Activated CD8-positive, alpha-beta memory T cell treated with anti-CD3 and anti-CD28 coated beads for 36 hours (primary cell): ENCODE measurements around the gene STX1B. TPM values are rescaled to one million over a fixed set of nuclear protein-coding genes. Genes with fewer than 3 reads are reported as not detected.

Source experiments
- CTCF ChIA-PET: fragments of 350-600 bp; sonication (Branson Sonifier 250); formaldehyde crosslinking; loops from one replicate; lab custom pipeline; 2021; ENCODE audit warnings: antibody characterized with exemption; lab: Charles Lee
- POLR2A ChIA-PET: fragments of 350-600 bp; sonication (Branson Sonifier 250); formaldehyde crosslinking; loops from one replicate; lab custom pipeline; 2021; ENCODE audit warnings: antibody characterized with exemption; lab: Charles Lee
- total RNA-seq, 2 experiments: library from RNA; stranded (reverse); gene quantifications; one replicate each; pipeline ENCODE4 v1.2.3, GENCODE V29; 2021

The STX1B gene
- total RNA-seq, 2 experiments from 2014 or later, result 0.15 to 0.34 TPM

DNA sequence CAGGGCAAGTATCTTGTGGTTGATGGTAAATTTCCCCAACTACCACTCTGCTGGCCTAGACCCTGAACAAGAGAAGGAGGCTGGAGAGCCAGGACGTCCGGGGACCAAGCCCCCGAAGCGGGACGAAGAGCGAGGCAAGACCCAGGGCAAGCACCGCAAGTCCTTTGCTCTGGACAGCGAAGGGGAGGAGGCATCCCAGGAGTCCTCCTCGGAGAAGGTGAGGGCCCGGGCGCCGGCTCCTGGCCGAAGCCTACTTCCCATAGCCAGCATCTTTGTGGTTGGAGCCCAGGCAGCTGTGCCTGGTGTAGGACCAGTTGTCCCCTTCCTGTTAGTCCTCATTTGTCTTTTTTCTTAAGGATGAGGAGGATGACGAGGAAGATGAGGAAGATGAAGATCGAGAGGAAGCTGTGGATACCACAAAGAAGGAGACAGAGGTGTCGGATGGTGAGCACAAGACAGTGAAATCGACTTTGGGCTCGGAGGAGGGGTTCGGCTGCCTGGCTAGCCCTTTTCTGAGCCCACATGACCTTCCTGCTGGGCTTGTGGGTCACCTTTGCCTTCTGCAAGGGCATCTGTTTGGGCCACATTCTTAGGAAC lies 41.1 kb downstream of the STX1B start:
- ChIA-PET POLR2A (no interaction called here), CTCF (interaction anchor here (0.5 to 1.6 kb wide), 2 partner anchors 15 to 68 kb away, joined by 3 to 4 read pairs; no protein-coding TSS in a partner anchor)

DNA sequence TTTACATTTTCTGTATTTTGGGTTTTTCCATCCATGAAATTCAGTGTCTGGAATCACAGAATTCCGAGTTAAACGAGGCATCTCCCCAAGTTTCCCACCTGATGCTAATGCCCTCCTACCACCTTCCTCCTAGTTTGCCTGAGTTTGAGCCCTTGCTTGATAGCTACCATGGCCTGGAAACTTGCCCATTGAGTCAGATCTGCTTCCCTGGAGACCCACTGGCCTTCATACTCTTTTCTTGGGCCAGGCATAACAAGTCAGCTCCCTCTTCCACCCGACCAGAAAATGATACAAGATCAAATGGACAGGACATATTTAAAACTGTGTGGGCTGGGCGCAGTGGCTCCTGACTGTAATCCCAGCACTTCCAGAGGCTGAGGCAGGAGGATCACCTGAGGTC lies 42.6 kb downstream of the STX1B start:
- POLR2A ChIA-PET, result no interaction called here
- CTCF ChIA-PET, result interaction anchor here (2.9 kb wide), 1 partner anchor 14 kb away, joined by 7 read pairs; no protein-coding TSS in a partner anchor

DNA sequence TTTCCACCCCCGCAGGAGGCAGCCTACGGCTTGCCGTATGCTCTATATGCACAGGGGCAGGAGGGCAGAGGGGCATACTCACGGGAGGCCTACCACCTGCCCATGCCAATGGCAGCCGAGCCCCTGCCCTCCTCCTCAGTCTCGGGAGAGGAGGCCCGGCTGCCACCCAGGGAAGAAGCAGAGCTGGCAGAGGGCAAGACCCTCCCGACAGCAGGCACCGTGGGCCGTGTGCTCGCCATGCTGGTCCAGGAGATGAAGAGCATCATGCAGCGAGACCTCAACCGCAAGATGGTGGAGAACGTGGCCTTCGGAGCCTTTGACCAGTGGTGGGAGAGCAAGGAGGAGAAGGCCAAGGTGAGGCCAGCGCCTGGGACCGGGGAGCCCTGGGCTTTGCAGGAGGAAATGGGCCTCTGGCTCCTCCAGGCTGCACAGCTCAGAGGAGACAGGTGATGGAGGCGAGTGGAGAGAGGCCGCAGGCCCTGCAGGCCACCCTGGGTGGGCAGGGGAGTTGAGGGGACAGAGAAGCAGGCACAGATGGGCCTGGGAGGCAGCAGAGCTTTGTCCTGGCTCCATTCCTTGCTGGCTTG lies 44.3 kb downstream of the STX1B start:
- ChIA-PET CTCF (interaction anchor here (2.9 kb wide), 1 partner anchor 12 kb away, joined by 7 read pairs; no protein-coding TSS in a partner anchor), POLR2A (no interaction called here)

DNA sequence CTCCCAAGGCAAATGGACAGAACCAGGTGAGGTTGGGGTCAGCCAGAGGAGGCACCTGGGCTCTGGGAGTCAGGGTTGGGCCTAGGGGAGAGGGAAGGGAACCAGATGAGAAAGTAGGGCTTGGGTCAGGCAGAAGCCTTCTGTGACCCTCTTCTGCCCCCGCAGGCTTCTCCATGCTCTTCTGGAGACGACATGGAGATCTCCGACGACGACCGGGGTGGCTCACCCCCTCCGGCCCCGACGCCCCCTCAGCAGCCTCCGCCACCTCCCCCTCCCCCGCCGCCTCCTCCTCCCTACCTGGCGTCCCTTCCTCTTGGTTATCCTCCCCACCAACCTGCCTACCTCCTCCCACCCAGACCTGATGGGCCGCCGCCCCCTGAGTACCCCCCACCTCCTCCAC lies 45.0 kb downstream of the STX1B start:
- CTCF ChIA-PET, result interaction anchor here (2.9 kb wide), 1 partner anchor 12 kb away, joined by 7 read pairs; no protein-coding TSS in a partner anchor
- POLR2A ChIA-PET, result no interaction called here

DNA sequence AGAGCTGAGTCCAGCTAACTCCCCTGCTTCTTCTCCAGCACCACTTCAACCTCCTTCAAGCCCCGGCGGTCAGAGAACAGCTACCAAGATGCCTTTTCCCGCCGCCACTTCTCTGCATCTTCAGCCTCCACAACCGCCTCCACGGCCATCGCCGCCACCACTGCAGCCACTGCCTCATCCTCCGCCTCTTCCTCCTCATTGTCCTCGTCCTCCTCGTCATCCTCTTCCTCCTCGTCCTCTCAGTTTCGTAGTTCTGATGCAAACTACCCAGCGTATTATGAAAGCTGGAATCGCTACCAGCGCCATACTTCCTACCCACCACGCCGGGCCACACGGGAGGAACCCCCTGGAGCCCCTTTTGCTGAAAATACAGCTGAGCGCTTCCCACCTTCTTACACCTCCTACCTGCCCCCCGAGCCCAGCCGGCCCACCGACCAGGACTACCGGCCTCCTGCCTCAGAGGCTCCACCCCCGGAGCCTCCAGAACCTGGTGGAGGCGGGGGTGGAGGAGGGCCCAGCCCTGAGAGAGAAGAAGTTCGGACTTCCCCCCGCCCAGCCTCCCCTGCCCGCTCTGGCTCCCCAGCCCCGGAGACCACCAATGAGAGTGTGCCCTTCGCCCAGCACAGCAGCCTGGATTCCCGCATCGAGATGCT lies 45.7 kb downstream of the STX1B start:
- CTCF ChIA-PET, result interaction anchor here (0.6 kb wide), 1 partner anchor 82 kb away, joined by 3 read pairs; no protein-coding TSS in a partner anchor
- POLR2A ChIA-PET, result interaction anchor here (0.6 kb wide), 1 partner anchor 34 kb away, joined by 3 read pairs; no protein-coding TSS in a partner anchor

DNA sequence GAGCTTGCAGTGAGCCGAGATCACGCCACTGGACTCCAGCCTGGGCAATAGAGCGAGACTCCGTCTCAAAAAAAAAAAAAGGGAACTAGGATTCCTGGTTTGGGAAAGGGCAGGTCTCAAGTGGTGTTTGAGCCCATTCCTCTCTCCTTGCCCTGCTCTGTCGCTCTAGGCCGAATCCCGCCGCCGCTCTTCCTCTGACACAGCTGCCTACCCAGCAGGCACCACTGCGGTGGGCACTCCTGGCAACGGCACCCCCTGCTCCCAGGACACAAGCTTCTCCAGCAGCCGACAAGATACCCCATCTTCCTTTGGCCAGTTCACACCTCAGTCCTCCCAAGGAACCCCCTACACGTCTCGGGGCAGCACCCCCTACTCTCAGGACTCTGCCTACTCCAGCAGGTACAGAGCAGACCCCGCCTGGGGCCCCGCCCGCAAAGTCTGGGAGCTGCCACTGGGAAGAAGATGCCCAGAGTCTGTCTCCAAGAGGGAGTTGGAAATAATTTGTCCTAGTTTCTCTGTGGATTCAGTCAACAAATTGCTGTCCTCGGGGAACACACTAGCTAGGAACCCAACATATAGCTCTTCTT lies 46.4 kb downstream of the STX1B start:
- POLR2A ChIA-PET, result no interaction called here
- CTCF ChIA-PET, result no interaction called here

DNA sequence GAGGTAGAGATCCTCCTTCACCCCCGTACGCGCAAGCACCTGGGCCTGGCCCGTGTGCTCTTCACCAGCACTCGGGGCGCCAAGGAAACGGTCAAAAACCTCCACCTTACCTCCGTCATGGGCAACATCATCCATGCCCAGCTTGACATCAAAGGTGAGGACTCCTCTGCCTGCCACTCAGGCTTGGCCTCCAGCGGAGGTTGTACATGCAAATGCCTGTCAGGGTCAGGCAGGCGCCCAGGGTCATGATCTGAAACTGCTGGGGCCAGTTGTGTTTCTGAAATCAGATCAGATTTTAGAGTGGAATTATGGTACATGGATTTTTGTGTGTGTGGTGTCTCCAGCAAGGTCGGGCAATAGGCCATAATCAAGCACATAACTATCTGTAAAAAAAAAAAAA lies 49.1 kb downstream of the STX1B start:
- ChIA-PET CTCF (interaction anchor here (1.1 kb wide), 1 partner anchor 610 kb away, joined by 3 read pairs; no protein-coding TSS in a partner anchor), POLR2A (no interaction called here)

DNA sequence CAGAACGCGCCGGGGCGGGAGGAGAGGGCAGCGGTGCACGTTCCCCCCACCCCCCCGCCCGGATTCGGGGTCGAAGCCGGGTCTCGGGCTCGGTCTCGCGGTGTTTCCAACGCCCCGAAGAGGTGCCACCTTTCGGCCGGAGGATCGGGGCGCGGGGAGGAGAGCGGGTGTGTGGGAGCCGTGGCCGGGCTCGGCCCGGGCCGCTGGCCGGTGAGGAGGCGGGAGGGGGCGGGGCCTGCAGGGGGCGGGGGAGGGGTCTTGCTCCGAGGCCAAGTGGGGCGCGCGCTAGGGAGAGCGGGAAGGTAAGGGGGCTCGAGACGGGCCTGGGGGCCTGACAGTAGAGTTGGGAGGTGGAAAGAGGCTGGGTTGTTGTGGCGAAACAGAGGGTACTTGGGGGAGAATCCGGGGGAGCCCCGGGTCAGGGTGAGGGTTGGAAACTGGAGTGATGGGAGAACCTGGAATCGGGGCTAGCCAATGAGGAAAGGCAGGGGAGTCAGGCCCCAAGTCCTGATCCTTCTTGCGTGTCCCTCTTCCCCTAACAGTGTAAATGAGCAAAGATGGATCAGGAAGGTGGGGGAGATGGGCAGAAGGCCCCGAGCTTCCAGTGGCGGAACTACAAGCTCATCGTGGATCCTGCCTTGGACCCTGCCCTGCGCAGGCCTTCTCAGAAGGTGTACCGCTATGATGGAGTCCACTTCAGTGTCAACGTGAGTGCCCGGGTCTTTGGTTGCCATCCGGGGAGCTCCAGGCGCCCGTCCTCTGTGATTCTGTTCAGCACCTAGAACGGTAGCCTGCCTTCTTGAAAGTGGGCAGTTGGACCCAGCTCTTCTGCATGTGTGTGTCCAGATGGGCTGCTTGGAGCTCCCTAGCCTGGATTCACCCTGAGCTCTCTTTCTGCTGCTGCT lies 52.0 kb downstream of the STX1B start:
- CTCF ChIA-PET, result interaction anchor here (0.8 to 0.9 kb wide), 2 partner anchors 27 to 264 kb away, joined by 3 to 5 read pairs; partner anchors contain the start of gene HSD3B7
- POLR2A ChIA-PET, result interaction anchor here (0.5 to 1.1 kb wide), 5 partner anchors 115 to 308 kb away, joined by 3 to 10 read pairs (median 3); partner anchors contain the start of genes ZNF646 and ZNF668

DNA sequence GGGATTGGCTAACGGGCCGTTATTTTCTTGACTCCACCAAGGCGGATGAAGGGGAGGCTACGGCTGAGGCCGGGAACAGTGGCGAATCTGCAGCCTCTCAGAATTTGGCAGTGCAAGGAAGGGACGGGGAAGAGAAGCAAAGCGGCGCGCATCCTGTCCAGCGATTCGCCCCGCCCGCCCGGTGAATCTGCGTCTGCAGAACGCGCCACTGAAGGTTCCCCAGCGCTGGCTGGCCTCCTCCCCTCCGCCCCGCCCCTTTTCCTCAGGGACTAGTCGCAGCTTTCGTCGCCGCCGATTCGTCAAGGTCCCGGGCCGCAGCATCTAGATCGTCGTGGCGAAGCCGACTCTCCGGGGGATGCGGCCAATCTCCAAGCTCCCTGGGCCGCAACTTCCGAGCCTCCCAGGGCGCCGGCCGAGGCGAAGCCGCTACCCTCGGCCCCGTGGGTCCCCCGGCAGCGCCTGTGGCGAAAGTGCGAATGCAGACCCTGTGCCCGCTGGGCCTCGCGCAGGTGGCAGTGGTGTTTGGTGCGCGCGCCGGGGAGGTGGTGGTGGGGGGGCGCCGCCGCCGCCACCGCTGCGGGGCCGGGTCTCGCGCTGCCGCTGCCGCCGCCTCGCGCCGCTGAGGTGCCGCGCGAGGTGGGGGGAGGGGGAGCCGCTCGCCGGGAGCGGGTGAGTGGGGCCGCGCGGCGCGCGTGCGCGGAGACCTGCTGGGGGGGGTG lies 52.8 kb downstream of the STX1B start, which contains the start of gene SETD1A:
Gene SETD1A (plus strand): TSS at position 299 of the 719 bp plus-strand sequence. CDS start 978 bp downstream, outside the sequence.
- ChIA-PET CTCF (interaction anchor here (0.5 kb wide), 1 partner anchor 15 kb away, joined by 6 read pairs; no protein-coding TSS in a partner anchor), POLR2A (interaction anchor here (1.0 kb wide), 1 partner anchor 116 kb away, joined by 3 read pairs; the partner anchor contains the start of genes ZNF646 and ZNF668)

DNA sequence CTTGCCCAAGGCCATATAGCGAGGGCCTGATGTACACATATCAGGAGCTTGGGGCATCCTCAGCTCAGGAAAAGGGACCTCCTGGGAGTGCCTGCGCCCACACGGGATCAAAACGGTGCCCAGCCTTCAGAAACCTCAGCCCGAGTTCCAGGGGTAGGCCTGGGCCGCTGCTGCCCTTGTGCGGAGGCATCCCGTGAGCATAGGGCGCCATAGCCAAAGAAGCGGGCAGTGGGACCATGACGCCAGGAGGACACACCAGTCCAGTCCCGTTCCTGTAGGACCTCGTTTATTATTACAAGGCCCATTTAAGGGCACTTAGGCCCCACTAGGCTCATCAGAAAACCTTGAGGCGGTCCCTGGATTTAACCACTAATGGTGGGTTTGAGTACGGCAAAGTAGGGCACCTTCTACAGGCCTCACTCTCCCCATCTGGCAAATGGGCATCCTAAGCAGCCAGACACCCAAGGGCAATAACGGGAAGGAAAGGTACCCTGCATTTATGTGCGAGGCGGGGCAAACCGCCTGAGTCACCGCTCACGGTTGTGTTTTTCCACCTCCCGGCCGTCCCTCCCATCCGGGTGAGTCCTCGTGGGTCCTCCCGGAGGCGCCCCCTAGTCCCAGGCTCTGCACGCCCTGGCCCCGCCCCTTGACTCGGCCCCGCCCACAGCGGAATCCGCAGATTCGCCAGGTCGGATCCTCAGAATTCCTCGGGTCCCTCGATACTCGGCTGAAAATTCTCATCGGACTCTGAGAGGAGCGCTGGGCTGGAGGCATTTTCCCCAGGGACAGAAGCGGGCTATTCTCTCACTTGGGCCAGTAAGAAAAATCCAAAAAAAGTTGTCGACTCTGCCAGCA lies 53.6 kb downstream of the STX1B start:
- CTCF ChIA-PET, result interaction anchor here (0.5 to 0.9 kb wide), 2 partner anchors 14 to 15 kb away, joined by 3 to 6 read pairs; no protein-coding TSS in a partner anchor
- POLR2A ChIA-PET, result interaction anchor here (1.0 kb wide), 1 partner anchor 117 kb away, joined by 3 read pairs; the partner anchor contains the start of genes ZNF646 and ZNF668

DNA sequence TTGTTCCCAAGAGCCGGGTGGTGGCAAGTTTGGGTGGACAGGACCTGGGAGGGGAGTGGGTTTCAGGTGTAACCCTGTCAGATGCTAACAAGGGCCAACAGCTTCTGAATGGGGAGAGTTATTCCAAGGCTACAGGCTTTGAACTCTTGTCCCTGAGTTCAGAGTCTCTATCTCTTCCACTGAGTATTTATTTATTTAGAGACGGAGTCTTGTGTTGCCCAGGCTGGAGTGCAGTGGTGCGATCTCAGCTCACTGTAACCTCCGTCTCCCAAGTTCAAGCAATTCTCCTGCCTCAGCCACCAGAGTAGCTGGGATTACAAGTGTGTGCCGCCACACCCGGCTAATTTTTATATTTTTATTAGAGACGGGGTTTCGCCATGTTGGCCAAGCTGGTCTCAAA lies 55.4 kb downstream of the STX1B start:
- POLR2A ChIA-PET, result interaction anchor here (0.7 kb wide), 1 partner anchor 13 kb away, joined by 3 read pairs; no protein-coding TSS in a partner anchor
- CTCF ChIA-PET, result interaction anchor here (0.9 to 6.4 kb wide), 7 partner anchors 8 to 187 kb away, joined by 3 to 69 read pairs (median 4); partner anchors contain the start of genes HSD3B7 and VKORC1

DNA sequence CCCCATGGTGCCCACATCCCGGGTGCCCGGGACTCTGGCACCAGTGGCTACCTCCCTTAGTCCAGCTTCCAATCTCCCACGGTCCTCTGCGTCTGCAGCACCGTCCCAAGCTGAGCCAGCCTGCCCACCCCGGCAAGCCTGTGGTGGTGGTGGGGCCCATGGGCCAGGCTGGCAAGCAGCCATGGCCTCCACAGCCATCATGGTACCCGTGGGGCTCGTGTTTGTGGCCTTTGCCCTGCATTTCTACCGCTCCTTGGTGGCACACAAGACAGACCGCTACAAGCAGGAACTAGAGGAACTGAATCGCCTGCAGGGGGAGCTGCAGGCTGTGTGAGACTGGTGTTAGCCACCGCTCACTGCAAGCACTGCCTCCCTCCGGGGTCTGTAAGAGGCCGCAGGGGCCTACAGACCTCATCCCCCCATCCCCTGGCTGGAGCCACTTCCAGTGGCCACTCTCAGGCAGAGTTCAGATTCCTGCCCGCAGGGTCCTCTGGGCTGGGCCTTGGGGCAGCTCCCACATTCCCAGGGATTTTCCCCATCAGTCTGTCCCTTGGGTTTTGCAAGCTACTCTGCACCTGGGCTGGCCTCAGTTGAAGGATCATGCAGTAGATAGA lies 56.8 kb downstream of the STX1B start:
- POLR2A ChIA-PET, result interaction anchor here (1.0 kb wide), 1 partner anchor 227 kb away, joined by 3 read pairs; no protein-coding TSS in a partner anchor
- CTCF ChIA-PET, result interaction anchor here (0.5 to 6.4 kb wide), 15 partner anchors 11 to 466 kb away, joined by 3 to 69 read pairs (median 4); partner anchors contain the start of genes HSD3B7, VKORC1, ZNF646 and ZNF668

DNA sequence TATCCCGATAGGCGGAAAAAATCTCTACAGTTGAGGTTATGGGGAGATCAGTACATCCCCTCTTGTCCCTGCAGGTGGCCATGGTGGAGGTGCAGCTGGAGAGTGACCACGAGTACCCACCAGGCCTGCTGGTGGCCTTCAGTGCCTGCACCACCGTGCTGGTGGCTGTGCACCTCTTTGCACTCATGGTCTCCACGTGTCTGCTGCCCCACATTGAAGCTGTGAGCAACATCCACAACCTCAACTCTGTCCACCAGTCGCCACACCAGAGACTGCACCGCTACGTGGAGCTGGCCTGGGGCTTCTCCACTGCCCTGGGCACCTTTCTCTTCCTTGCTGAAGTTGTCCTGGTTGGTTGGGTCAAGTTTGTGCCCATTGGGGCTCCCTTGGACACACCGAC lies 57.3 kb downstream of the STX1B start:
- CTCF ChIA-PET, result interaction anchor here (0.5 to 6.4 kb wide), 10 partner anchors 10 to 467 kb away, joined by 3 to 69 read pairs (median 4); partner anchors contain the start of genes HSD3B7 and VKORC1

DNA sequence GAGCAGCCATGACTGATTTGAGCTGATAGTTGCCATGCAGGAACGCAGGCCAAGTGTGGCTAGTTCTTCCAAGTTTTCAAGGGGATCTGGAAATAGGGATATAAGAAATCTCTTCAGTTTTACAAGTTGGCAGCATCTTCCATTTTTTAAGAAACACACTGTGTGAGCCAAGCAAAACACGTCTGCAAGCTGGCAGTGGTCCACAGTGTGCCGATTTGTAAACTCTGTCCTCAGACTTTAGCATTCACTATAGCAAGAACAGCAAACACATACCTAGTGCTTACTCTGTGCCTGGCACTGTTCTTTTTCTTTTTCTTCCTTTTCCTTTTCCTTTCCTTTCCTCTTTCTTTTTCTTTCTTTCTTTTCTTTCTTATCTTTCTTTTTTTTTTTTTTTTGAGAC lies 58.7 kb downstream of the STX1B start:
- ChIA-PET POLR2A (no interaction called here), CTCF (interaction anchor here (6.4 kb wide), 1 partner anchor 9 kb away, joined by 69 read pairs; no protein-coding TSS in a partner anchor)

More for the DNA sequence above, 57.3 kb downstream of the STX1B start:
- POLR2A ChIA-PET, result no interaction called here

DNA sequence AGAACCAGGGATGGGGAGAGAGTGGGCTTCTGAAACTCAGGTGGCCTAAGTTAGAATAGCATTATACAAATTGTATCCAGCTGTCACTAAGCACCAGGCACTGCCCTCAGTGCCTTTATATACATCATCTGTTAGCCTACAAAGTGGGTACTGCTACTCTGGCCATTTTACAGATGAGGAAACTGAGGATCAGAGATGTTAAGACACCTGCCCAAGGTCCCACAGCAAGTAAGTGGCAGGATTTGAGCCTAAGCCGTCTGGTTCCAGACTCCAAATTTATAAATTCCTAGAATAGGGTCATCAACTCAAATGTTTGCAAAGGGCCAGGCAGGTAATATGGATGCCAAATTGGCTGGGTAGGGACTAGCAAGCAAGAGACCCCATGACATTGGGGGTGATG lies 59.2 kb downstream of the STX1B start:
- POLR2A ChIA-PET, result no interaction called here
- CTCF ChIA-PET, result interaction anchor here (6.4 kb wide), 1 partner anchor 9 kb away, joined by 69 read pairs; no protein-coding TSS in a partner anchor
